Choroid plexus epithelial cell (primary cell): ENCODE results near the gene IL12RB1.

Experiments used
- DNase-seq: peaks from one replicate; pipeline ENCODE4 v3.0.0-alpha.2; 2010; ENCODE audit warnings: low read depth
- H3K4me3 ChIP-seq: 2 replicates; pipeline ENCODE4 v1.5.1; 2011; ENCODE audit warnings: low read depth, mild to moderate bottlenecking, control low read depth, low read length, moderate library complexity
- TF ChIP-seq, protein P1 (sequence below): conservative IDR thresholded peaks from 2 replicates; pipeline ENCODE4 v1.5.1; 2011; ENCODE audit warnings: low read depth, mild to moderate bottlenecking, control low read depth, inconsistent platforms, low read length, moderate library complexity

The IL12RB1 gene

DNA sequence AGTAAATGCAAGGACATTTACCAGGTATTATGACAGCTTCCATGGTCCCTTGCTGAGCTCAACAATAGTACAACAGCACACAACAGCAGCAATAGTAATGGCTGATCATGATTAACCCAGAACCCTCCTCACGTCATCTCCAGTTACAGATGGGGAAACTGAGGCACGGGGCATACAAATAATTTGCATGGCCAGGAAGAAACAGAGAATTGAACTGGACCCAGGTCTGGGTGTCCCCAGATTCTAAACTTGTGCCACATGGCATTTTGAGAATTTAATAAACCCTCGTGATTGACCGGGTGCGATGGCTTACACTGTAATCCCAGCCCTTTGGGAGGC is 18.0 kb upstream of the IL12RB1 start:
- TF ChIP-seq, protein P1, sequence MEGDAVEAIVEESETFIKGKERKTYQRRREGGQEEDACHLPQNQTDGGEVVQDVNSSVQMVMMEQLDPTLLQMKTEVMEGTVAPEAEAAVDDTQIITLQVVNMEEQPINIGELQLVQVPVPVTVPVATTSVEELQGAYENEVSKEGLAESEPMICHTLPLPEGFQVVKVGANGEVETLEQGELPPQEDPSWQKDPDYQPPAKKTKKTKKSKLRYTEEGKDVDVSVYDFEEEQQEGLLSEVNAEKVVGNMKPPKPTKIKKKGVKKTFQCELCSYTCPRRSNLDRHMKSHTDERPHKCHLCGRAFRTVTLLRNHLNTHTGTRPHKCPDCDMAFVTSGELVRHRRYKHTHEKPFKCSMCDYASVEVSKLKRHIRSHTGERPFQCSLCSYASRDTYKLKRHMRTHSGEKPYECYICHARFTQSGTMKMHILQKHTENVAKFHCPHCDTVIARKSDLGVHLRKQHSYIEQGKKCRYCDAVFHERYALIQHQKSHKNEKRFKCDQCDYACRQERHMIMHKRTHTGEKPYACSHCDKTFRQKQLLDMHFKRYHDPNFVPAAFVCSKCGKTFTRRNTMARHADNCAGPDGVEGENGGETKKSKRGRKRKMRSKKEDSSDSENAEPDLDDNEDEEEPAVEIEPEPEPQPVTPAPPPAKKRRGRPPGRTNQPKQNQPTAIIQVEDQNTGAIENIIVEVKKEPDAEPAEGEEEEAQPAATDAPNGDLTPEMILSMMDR, result no peak
- peak overlapping the region; percentile 51 for H3K4me3 ChIP-seq
- DNase-seq, result no peak

DNA sequence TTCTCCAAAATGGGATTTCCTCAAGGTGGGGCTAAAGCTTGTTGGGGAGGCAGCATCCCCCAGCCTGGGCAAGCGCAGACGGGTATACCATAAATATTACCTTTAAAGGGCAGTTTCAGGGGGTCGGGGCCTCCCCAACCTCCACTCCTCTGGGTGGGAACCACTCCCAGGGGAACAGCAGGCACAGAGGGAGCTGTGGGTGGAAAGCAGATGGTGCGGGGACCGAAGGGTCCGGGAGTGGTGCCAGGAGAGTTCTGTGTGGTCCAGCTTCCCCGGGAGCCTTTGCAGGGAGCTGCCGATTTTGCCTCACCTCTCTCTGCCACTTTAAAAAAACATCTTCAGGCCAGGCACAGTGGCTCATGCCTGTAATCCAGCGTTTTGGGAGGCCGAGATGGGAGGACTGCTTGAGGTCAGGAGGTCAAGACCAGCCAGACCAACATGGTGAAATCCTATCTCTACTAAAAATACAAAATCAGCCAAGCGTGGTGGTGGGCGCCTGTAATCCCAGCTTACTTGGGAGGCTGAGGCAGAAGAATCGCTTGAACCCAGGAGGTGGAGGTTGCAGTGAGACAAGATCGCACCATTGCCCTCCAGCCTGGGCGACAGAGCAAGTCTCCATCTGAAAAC is 16.3 kb upstream of the IL12RB1 start:
- no peak overlapping the region for H3K4me3 ChIP-seq
- TF ChIP-seq, protein P1, result no peak
- no peak for DNase-seq

DNA sequence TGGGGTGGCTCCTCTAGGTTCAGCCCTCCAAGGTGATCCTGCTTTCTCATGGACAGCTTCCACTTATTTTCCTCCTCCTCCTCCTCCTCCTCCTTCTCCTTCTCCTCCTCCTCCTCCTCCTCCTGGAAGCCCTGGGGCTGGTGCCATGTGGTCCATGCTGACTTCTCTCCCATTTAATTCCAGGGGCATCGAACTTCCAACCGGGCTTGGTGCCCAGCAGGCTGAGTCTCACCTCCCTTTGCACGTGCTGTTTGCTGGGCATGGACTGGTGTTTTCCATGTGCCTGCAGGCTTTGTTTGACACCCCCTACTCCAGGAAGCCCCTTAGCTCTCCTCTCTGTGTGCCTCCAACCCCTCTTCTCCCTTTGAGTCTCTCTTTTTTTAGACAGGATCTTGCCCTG is 14.5 kb upstream of the IL12RB1 start:
- TF ChIP-seq, protein P1, result no peak
- H3K4me3 ChIP-seq, result no peak overlapping the region
- no peak for DNase-seq

DNA sequence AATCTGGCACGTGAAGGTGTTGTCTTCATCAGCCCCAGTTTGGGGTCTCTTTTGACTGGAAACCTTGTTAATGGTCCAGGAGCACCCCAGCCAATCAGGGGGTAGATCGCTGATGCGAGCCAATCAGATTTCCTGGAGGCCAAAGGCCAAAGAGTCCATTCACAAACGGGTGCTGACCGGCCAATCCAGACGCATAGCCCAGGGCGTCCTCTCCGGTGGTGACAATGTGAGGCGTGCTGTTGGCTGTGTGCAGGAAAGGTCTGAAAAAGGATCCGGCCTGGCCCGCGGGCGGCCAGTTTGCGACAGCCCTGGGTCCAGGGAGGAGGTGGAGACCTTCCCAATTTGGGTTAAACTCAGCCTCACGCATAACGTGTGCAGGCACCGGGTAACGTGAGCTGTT is 14.0 kb upstream of the IL12RB1 start:
- TF ChIP-seq, protein P1, result no peak
- DNase-seq, result peak; percentile 20
- no peak overlapping the region for H3K4me3 ChIP-seq

DNA sequence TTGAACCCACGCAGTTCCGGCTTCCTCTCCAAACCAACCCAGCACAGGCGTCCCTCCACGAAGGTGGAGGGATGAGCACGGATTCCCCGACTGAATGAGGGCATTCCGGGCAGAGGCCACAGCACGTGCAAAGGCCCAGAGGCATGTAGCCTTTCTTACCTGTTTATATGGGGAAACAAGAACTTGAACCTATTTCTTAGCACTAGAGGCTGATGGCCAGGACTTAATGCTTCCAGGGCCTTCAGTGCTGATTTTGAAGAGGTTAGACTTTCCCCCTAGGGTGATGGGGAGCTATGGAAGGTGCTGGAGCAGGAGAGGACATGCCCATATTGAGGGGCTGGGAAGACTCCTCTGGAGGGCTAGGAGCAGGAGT is 12.9 kb upstream of the IL12RB1 start:
- TF ChIP-seq, protein P1, result no peak
- H3K4me3 ChIP-seq, result no peak overlapping the region
- DNase-seq, result no peak

DNA sequence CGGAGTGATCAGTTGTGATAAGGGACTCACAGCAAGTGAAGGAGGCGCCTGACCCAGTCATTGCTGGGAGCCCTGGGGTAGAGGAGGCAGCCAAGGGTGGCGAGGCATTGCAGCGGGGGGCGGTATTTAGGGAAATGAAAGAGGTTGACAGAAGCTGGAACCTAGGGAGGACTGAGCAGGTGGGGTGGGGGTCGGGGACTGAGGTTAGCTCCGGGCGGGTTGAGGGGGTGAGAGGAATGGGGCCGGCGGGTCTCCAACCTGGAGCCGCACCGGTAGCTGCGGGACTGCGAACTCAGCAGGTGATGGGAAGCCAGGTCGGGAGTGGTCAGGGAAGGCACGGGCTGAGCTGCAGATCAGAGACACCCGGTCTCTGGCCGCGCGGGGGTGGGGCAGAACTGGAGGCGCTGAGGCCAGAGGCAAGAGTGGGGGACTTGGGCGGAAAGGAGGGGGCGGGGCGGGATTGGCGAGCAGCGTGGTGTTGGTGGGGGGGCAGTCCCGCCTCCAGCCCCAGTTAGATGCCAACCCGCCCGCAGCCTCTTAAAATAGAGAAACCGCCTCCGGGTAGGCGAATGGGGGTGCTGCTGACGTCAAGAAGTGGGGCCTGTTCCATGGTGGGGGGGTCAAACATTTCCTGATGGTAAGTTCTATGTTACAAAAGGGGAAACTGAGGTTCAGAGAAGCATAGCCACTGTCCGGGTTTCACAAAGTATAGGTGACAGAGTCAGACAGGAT is 12.3 kb upstream of the IL12RB1 start:
- TF ChIP-seq, protein P1, result no peak
- DNase-seq, result no peak
- no peak overlapping the region for H3K4me3 ChIP-seq
